K562 (cell line): ENCODE data around the gene FOXO4. TPM values are rescaled to one million over a fixed set of nuclear protein-coding genes. Genes with fewer than 3 reads are reported as not detected.
A peak's percentile ranks its signal among the peaks of the same experiment; 100 is the strongest.

Experiments
- CBFA2T2 ChIP-seq: fragments of 450-650 bp; conservative IDR thresholded peaks from 2 replicates; pipeline ENCODE4 v1.6.1; 2017; ENCODE audit warnings: mild to moderate bottlenecking
- CTBP1 ChIP-seq: fragments of 450-650 bp; IDR thresholded peaks from 2 replicates; pipeline ENCODE4 v1.6.1; 2016; ENCODE audit warnings: borderline replicate concordance
- FOXK2 ChIP-seq, 2 experiments: fragments of 450-650 bp; IDR thresholded peaks in 1 of 2; conservative IDR thresholded peaks in 1 of 2; 2 replicates each; pipeline ENCODE4 v1.6.1; 2016; ENCODE audit warnings: low read depth in 2 of 2, mild to moderate bottlenecking in 1 of 2
- KDM1A ChIP-seq, 2 experiments: fragments of 450-650 bp; IDR thresholded peaks; 2 replicates each; pipeline ENCODE4 v1.6.1; 2016; ENCODE audit warnings: mild to moderate bottlenecking in 2 of 2
- KLF16 ChIP-seq: IDR thresholded peaks from 2 replicates; pipeline ENCODE4 v1.6.1; 2016; ENCODE audit warnings: antibody characterized with exemption
- RCOR1 ChIP-seq, 2 experiments: IDR thresholded peaks; 2 replicates each; pipeline ENCODE4 v1.6.1; 2012; ENCODE audit warnings: low read depth in 2 of 2, low read length in 2 of 2, borderline replicate concordance in 1 of 2, improper control_type of control experiment in 1 of 2
- RREB1 ChIP-seq: fragments of 250-450 bp; sonication (Bioruptor Pico); IDR thresholded peaks from 2 replicates; pipeline ENCODE4 v1.4.0; 2020
- SPI1 ChIP-seq: IDR thresholded peaks from 2 replicates; pipeline ENCODE4 v1.6.1; 2011; ENCODE audit warnings: low read depth, low read length, control low read depth, borderline replicate concordance
- TFAP4 ChIP-seq: sonication (generic); formaldehyde crosslinking; IDR thresholded peaks from 2 replicates; pipeline ENCODE4 v1.8.0; 2022; ENCODE audit warnings: missing genetic modification reagents, mild to moderate bottlenecking, moderate library complexity, borderline replicate concordance
- TSHZ1 ChIP-seq: fragments of 250-450 bp; sonication (Bioruptor Pico); IDR thresholded peaks from 2 replicates; pipeline ENCODE4 v1.4.0; 2020; ENCODE audit warnings: mild to moderate bottlenecking, moderate library complexity
- VEZF1 ChIP-seq: fragments of 200-800 bp; sonication (Bioruptor generic); IDR thresholded peaks from 2 replicates; pipeline ENCODE4 v1.6.1; 2017; ENCODE audit warnings: missing genetic modification characterization, missing compliant biosample characterization
- ZFP91 ChIP-seq: sonication (generic); formaldehyde crosslinking; IDR thresholded peaks from 2 replicates; pipeline ENCODE4 v1.8.0; 2022; ENCODE audit warnings: mild to moderate bottlenecking, missing genetic modification reagents
- ZNF785 ChIP-seq: fragments of 250-450 bp; sonication (Bioruptor Pico); IDR thresholded peaks from 2 replicates; pipeline ENCODE4 v1.4.0; 2020; ENCODE audit warnings: mild to moderate bottlenecking
- polyA plus RNA-seq, 8 experiments: library from polyadenylated mRNA; depleted of rRNA in 4 of 8; stranded (reverse) in 5 of 8; unstranded in 3 of 8; fragments of >200 nt; fragmentation: Nextera tagmentation in 2 of 8; fragmentation: Illumina TruSeq in 1 of 8; extraction: Ambion mirVana in 2 of 8; extraction: Trizol in 1 of 8; gene quantifications; 2 replicates each; pipeline versions ENCODE4 v1.2.1 to v1.2.3, GENCODE V29; 2011 to 2014; ENCODE audit warnings: inconsistent platforms in 1 of 8, missing spikeins in 1 of 8
- total RNA-seq, 7 experiments: library from RNA; depleted of rRNA in 6 of 7; stranded (reverse); fragments of >200 nt in 6 of 7; fragmentation: Illumina TruSeq in 2 of 7; extraction: Trizol in 2 of 7; gene quantifications; 2 replicates each; pipeline versions ENCODE4 v1.2.1 to v1.2.3, GENCODE V29; 2011 to 2021; ENCODE audit warnings: low replicate concordance in 1 of 7

Gene FOXO4
- total and polyA plus RNA-seq, 9 of the 15 experiments (the other 6 are each of a cell fraction or from before 2014, with no cell fraction given) = 0.13 to 26.6 (median 8.5) TPM

GRCh38 chrX:71131510-71131909 is 35.9 kb downstream of the FOXO4 start (continued):
- no peak for TF ChIP-seq RREB1 (CRISPR knock-in tag)
- TF ChIP-seq KLF16 = peak; percentile 80
- no peak for TF ChIP-seq ZFP91 (CRISPR knock-in tag)
- peak; percentile 93 for TF ChIP-seq CBFA2T2
- TF ChIP-seq TSHZ1 (CRISPR knock-in tag) = no peak
- TF ChIP-seq TFAP4 (CRISPR knock-in tag) = peak; percentile 31; the same call in 1 of the 2 replicates
- TF ChIP-seq KDM1A (IDR thresholded peaks at IDR 0.05) = peak; percentile 57 to 73; a peak in 3 of 4 replicates
- TF ChIP-seq FOXK2 (conservative IDR thresholded peaks at IDR 0.05 in 1 of 2, IDR thresholded peaks at IDR 0.05 in 1 of 2; ENCODE audit: low read depth in 2 of 2) = no peak
- TF ChIP-seq CTBP1 = peak; percentile 60; the same call in 1 of the 2 replicates
- no peak for TF ChIP-seq ZNF785 (CRISPR knock-in tag)
- 0 out of 2 replicates have a peak, but pooled peaks have one; percentile 10 for TF ChIP-seq SPI1
- peak in 1 of 2 experiments; percentile 82; a peak in 3 of 4 replicates for TF ChIP-seq RCOR1 (IDR thresholded peaks at IDR 0.05; ENCODE audit: borderline replicate concordance in 1 of 2, low read depth in 2 of 2, low read length in 2 of 2)
- peak; percentile 27; the same call in 1 of the 2 replicates for TF ChIP-seq VEZF1 (CRISPR knock-in tag)
